COLO668 (cell line): Measurements from ENCODE around the gene TTLL12.

Experiments used
- DNase-seq: peaks from one replicate; lab custom pipeline; 2025; ENCODE audit not compliant: unreplicated experiment; lab: John Stamatoyannopoulos, UW

Gene TTLL12

DNA sequence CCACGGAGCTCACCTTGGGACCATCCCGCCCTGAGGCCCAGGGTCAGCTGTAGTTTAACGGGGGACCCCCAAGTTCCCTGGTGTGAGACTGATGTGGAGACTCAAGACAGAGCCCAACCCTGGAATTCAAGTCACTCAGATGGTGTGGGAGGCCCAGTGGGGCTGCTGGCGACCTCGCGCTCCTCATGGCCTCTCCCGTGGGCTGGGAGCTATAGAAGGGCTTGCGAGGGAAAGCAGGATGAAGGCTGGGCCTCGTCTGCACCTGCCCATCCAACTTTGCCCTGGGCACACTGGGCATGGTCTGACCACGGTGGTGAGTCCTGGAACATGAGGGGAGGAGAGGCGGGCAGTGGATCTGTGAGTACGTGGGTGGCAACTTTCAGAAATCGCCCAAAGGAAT lies 13.6 kb upstream of the TTLL12 start:
- DNase-seq, result no peak

DNA sequence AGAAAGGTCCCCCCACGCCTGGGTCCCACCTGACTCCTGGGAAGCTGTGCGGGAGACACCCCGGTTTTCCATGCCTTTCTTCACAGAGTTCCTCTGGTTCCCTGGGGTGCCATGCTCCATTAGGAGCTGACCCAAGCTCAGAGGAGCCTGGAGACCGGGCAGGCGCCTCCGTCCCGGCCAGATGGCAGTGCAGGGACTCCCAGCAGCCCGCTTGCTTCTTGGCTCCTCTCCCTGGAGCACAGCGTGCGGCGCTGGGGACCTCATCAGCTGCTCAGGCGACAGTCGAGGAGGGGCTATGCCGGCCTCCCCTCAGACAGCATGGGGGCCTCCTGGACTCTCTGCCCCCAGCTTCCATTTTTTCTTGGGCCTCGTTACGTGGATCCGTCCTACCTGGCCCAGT lies 13.1 kb upstream of the TTLL12 start:
- DNase-seq, result no peak

GRCh38 chr22:43199541-43199940 lies 12.6 kb upstream of the TTLL12 start:
- DNase-seq, result no peak

DNA sequence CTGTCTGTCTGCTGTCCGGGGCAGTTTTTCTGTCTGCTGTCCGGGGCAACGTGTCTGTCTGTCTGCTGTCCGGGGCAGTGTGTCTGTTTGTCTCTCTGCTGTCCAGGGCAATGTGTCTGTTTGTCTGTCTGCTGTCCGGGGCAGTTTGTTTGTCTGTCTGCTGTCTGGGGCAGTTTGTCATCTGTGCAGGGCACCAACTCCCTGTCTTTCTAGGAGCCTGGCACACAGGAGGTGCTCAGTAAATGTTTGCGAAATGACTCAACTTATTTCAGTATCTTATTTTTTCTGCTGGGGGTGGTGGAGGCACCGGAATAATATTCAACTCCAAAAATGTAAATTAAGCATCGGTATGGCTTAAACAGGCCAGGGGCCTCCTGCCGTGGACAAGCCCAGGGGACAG lies 12.0 kb upstream of the TTLL12 start:
- no peak for DNase-seq

DNA sequence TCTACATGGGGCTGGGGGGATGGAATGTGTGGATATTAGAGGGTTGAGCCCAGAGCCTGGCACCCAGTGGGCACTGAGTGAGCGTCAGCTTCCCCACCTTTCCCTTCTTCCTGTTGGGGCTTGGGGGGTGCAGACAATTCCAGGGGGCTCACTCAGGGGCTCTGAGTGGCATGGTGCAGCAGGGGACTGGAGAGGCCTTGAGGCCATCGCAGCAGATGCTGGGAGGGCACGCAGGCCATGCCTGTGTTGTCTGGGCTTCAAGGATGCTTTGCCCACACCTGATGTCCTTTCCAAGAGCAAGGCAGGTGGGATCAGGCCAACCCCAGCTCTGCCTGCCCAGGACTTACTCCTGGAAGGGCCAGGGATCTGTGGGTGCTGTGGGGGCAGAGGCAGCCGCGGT lies 11.2 kb upstream of the TTLL12 start:
- DNase-seq, result no peak

GRCh38 chr22:43197271-43197941 lies 10.5 kb upstream of the TTLL12 start:
- DNase-seq, result no peak

GRCh38 chr22:43191831-43192230 lies 4.9 kb upstream of the TTLL12 start:
- no peak for DNase-seq

DNA sequence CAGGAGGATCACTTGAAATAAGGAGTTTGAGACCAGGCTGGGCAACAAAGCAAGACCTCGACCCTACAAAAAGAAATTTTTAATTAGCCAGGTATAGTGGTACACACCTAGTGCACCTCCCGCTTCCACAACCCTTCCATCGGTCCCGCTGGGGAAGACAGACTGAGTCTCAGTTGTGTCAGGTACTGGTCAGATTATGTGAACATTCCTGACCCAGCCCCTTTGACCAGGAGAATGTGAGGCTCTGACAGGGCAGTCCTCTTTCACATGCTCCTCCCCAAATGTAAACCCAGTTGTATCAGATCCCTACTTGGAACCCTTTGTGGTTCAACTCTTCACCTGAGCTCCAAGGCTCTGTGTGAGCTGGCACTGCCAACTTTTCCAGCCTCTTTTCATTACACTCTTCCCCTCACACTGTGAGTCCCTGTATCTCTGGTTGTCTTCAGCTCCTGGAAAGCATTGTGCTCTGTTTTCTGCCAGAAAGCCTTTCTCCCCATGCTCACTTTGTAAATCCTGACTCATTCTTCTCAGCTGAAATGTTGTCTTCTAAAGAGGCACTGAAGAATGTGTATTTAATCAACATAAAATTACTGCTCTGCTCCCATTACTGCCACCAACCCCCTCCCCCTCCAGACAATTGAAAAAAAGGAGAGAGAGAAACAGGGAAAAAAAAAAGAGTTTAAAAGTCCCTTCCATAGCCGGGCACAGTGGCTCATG lies 2.1 kb upstream of the TTLL12 start:
- DNase-seq, result no peak

GRCh38 chr22:43187171-43188099 lies 501 bp upstream of the TTLL12 start:
- peak; percentile 98 for DNase-seq

GRCh38 chr22:43185860-43186261 lies 1.1 kb downstream of the TTLL12 start:
- DNase-seq, result peak; percentile 57

GRCh38 chr22:43183496-43184277 lies 3.2 kb downstream of the TTLL12 start:
- no peak for DNase-seq

DNA sequence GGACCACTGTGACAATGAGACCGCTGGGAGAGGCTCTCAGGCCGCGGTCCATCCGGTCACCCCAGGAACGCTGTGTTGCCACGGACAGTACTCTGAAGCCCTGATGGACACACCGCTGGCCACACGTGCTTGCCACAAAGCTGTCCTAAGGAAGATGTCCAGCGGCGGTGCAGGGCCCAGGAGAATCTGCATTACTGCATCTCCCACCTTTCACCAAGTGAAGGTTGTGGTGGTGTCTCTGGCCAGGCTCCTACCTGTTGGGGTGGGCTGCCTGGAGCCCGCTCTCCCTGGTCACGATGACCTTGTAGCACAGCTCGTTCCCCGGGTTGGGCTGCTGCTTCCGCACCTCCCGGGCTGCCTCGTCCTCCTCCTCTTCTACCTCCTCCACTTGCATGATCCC lies 4.2 kb downstream of the TTLL12 start:
- no peak for DNase-seq

GRCh38 chr22:43182118-43182517 lies 4.8 kb downstream of the TTLL12 start:
- DNase-seq, result no peak

DNA sequence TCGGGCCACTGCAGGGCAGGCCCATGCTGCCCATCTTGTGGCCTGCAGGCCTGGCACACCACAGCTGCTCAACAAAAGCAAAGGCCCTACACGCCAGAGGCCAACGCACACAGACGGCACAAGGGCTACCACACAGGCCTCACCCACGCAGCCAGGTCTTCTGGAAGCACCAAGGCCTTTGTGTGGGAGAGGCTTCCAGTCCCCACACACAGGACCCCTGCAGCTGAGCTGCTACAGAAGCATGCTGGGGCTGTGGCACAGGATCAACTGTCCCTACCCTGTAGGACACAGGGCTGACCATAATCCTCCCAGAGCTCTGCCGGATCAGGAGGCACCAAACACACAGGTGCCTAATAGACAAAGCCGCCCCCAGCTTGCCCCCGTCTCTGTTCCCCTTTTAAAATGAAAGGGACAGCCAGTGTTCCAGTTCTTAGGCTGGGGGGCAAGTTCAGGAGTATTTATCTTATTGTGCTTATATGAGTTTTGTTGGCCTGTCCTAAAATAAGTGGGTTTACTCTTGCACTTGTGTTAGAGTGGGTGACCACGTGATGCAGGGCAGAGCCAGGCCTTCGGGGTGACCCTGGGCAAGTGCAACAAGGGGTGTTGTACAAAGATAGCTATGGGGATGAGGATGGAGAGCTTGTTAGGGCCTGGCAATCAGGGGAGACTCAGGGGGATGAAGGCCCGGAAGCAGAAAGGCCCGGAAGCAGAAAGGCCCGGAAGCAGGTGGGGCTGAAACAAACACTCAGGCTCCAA lies 5.4 kb downstream of the TTLL12 start:
- no peak for DNase-seq

GRCh38 chr22:43180670-43181069 lies 6.3 kb downstream of the TTLL12 start:
- DNase-seq, result no peak

- no peak for DNase-seq
These were observed 7.1 kb downstream of the TTLL12 start for GRCh38 chr22:43179911-43180195.

- no peak for DNase-seq
These were observed 7.6 kb downstream of the TTLL12 start for GRCh38 chr22:43179146-43179910.

DNA sequence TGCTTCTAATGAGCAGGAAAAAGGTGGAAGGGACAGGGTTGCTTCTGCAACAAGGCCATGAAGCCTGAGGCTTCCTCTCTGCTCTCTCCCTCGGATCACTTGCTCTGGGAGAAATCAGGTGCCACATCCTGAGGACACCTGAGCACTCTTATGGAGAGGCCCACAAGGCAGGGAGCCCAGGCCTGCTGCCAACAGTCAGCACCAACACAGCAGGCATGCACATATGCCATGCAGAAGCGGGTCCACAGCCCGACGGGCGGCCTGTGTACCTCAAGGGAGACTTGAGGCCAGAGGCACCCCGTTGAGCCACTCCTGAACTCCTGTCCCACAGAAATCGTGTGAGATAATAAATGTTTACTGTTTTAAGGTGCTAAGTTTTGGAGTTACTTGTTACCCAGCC lies 9.5 kb downstream of the TTLL12 start:
- no peak for DNase-seq

DNA sequence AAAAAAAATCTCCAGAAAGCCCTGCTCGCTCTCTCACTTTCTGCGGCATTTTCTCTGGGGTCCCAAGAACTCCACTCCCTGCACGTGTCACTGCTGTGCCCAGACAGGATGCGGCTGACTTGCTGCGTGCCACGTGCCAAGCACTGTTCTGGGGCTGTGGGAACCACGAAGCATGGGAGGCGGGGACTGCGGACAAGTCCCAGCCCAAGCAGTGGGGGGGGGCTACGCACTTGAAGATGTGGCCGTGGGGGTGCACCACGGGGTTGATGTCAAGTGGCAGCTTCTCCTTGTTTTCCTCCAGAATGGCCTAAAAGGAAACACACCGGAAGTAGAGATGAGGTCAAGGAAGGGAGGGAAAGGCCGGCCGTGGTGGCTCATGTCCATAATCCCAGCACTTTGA lies 10.8 kb downstream of the TTLL12 start:
- DNase-seq, result no peak
